Caco-2 (cell line): ENCODE measurements around the gene TP63. TPM values are rescaled to one million over a fixed set of nuclear protein-coding genes. Genes with fewer than 3 reads are reported as not detected.

ENCODE experiments used
- BruUV-seq: library from RNA; stranded (reverse); fragments of 400-500 nt; replicated peaks from 2 replicates; lab custom pipeline; 2021; lab: Mats Ljungman, UMichigan
- CTCF ChIA-PET: fragments of 300-600 bp; sonication (Branson Sonifier 250); formaldehyde crosslinking; loops from one replicate; lab custom pipeline; 2022; ENCODE audit warnings: antibody characterized with exemption; lab: Charles Lee
- POLR2A ChIA-PET: fragments of 300-600 bp; sonication (Branson Sonifier 250); formaldehyde crosslinking; loops from one replicate; lab custom pipeline; 2022; ENCODE audit warnings: antibody characterized with exemption; lab: Charles Lee
- DNase-seq, 2 experiments: peaks; one replicate each; pipeline versions ENCODE4 v3.0.0 to v3.0.0-alpha.2; 2020 to 2022
- H3K27me3 ChIP-seq: replicated peaks from 2 replicates; pipeline ENCODE4 v1.6.0; 2011; ENCODE audit warnings: low read length; ENCODE audit not compliant: control insufficient read depth, insufficient read depth
- H3K36me3 ChIP-seq: 2 replicates; pipeline ENCODE4 v1.5.1; 2011; ENCODE audit warnings: low read length; ENCODE audit not compliant: control insufficient read depth, insufficient read depth
- H3K4me1 ChIP-seq: fragments of 250-450 bp; sonication (Bioruptor Pico); 2 replicates; pipeline ENCODE4 v1.5.1; 2020; ENCODE audit warnings: mild to moderate bottlenecking
- H3K4me3 ChIP-seq: 2 replicates; pipeline ENCODE4 v1.5.1; 2011; ENCODE audit warnings: low read depth, mild to moderate bottlenecking, control low read depth, low read length
- H3K9me3 ChIP-seq: fragments of 250-450 bp; sonication (Bioruptor Pico); 2 replicates; pipeline ENCODE4 v1.5.1; 2020; ENCODE audit warnings: mild to moderate bottlenecking, moderate library complexity
- H3K27ac Mint-ChIP-seq: one replicate; pipeline ENCODE4 v1.8.0; 2022; ENCODE audit warnings: mixed read lengths; ENCODE audit not compliant: unreplicated experiment
- H3K27me3 Mint-ChIP-seq: one replicate; pipeline ENCODE4 v1.8.0; 2022; ENCODE audit warnings: mixed read lengths; ENCODE audit not compliant: insufficient read depth, unreplicated experiment
- H3K36me3 Mint-ChIP-seq: one replicate; pipeline ENCODE4 v1.8.0; 2022; ENCODE audit warnings: mild to moderate bottlenecking, mixed read lengths; ENCODE audit not compliant: insufficient read depth, unreplicated experiment
- H3K4me1 Mint-ChIP-seq: one replicate; pipeline ENCODE4 v1.8.0; 2022; ENCODE audit warnings: low read depth, mixed read lengths; ENCODE audit not compliant: unreplicated experiment
- H3K4me3 Mint-ChIP-seq: one replicate; pipeline ENCODE4 v1.8.0; 2022; ENCODE audit warnings: mild to moderate bottlenecking, moderate library complexity, mixed read lengths; ENCODE audit not compliant: unreplicated experiment
- H3K9me3 Mint-ChIP-seq: one replicate; pipeline ENCODE4 v1.8.0; 2022; ENCODE audit warnings: mixed read lengths; ENCODE audit not compliant: unreplicated experiment
- intact Hi-C: fragments of 100-400 bp; cut with micrococcal nuclease; formaldehyde crosslinking; loops from one replicate; pipeline ENCODE4 v1.10.0; 2022; ENCODE audit not compliant: unreplicated experiment
- total RNA-seq: library from RNA; stranded (reverse); gene quantifications from 2 replicates; pipeline ENCODE4 v1.2.3, GENCODE V29; 2022
- TF ChIP-seq, protein P1 (sequence below), 2 experiments: fragments of 200-600 bp in 1 of 2; IDR thresholded peaks; 1 replicate in 1 of 2; 2 replicates in 1 of 2; pipeline versions ENCODE4 v1.5.1 to v1.8.0; 2011 to 2022; ENCODE audit warnings: antibody characterized with exemption in 1 of 2, control low read depth in 1 of 2, inconsistent platforms in 1 of 2, low read depth in 1 of 2, low read length in 1 of 2, mild to moderate bottlenecking in 1 of 2, moderate library complexity in 1 of 2; ENCODE audit not compliant: insufficient read depth in 1 of 2, severe bottlenecking in 1 of 2, unreplicated experiment in 1 of 2

TP63 gene
- total RNA-seq, 1 experiment from 2014 or later = 1.2 TPM

DNA sequence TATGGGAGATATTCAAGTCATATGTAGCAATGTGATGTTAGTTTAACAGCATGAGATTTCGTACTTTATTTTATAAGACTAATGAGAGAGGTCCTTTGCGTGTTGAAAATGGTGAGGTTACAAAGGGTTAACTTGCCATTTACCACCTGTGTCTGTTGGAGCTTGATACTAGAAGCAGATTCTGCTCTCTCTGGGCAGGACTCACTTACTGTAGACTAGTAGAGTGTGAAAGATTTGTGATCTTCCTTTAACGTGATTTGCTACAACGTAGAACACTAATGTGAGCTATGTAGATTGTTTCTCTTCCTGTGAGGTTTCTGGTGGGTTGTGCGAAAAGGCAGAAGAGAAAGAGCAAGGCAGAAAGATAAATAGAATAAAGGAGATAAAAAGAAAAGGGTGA lies 1.1 kb downstream of the TP63 start:
- no peaks in the 10 kb centered on the region for H3K9me3 ChIP-seq
- intact Hi-C loops = no loop called here
- CTCF ChIA-PET = no interaction called here
- no peaks in the 10 kb centered on the region for H3K9me3 Mint-ChIP-seq
- no peak for DNase-seq
- no peaks in the 10 kb centered on the region for H3K36me3 ChIP-seq
- no peaks in the 10 kb centered on the region for H3K4me1 Mint-ChIP-seq
- no peaks in the 10 kb centered on the region for H3K4me1 ChIP-seq
- no peaks in the 10 kb centered on the region for H3K36me3 Mint-ChIP-seq
- TF ChIP-seq, protein P1, sequence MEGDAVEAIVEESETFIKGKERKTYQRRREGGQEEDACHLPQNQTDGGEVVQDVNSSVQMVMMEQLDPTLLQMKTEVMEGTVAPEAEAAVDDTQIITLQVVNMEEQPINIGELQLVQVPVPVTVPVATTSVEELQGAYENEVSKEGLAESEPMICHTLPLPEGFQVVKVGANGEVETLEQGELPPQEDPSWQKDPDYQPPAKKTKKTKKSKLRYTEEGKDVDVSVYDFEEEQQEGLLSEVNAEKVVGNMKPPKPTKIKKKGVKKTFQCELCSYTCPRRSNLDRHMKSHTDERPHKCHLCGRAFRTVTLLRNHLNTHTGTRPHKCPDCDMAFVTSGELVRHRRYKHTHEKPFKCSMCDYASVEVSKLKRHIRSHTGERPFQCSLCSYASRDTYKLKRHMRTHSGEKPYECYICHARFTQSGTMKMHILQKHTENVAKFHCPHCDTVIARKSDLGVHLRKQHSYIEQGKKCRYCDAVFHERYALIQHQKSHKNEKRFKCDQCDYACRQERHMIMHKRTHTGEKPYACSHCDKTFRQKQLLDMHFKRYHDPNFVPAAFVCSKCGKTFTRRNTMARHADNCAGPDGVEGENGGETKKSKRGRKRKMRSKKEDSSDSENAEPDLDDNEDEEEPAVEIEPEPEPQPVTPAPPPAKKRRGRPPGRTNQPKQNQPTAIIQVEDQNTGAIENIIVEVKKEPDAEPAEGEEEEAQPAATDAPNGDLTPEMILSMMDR (IDR thresholded peaks at IDR 0.05; ENCODE audit: insufficient read depth in 1 of 2, low read depth in 1 of 2, low read length in 1 of 2, severe bottlenecking in 1 of 2, unreplicated experiment in 1 of 2) = no peak
- no peak overlapping the region for H3K27ac Mint-ChIP-seq
- no peak overlapping the region for H3K4me3 ChIP-seq
- POLR2A ChIA-PET = no interaction called here
- BruUV-seq = no TSS peak
- H3K27me3 ChIP-seq = no peaks in the 10 kb centered on the region
- H3K4me3 Mint-ChIP-seq = no peak overlapping the region
- H3K27me3 Mint-ChIP-seq = peaks cover 5% of the 10 kb centered on the region

DNA sequence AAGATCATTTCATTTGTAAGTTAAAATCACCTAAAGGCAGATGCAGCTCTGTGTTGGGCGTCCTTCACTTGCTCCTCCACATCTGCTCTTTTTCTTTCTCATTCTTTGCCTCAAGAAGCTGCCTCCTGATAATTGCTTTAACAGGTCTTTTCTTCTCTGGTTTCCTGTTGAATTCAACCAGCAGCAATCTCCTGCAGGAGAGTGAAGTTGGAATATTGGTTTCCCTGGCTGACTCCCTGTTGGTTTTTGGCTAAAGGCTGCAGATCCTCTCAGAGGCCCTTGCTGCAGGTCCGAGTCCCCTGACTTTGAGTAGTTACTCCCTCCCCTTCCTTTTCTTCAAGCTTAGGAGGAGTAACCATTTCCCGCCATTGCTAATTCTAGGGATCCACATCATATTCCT lies 4.2 kb downstream of the TP63 start:
- Mint-ChIP-seq H3K36me3 (no peaks in the 10 kb centered on the region), H3K4me3 (no peak overlapping the region), H3K4me1 (no peaks in the 10 kb centered on the region), H3K27me3 (peaks cover 8% of the 10 kb centered on the region), H3K27ac (no peak overlapping the region), H3K9me3 (no peaks in the 10 kb centered on the region)
- no TSS peak for BruUV-seq
- no peak for DNase-seq
- intact Hi-C loops = no loop called here
- Histone ChIP-seq H3K4me3 (no peak overlapping the region), H3K27me3 (no peaks in the 10 kb centered on the region), H3K9me3 (no peaks in the 10 kb centered on the region), H3K4me1 (no peaks in the 10 kb centered on the region), H3K36me3 (no peaks in the 10 kb centered on the region)
- POLR2A ChIA-PET = no interaction called here
- CTCF ChIA-PET = no interaction called here
- TF ChIP-seq, protein P1 (IDR thresholded peaks at IDR 0.05; ENCODE audit: insufficient read depth in 1 of 2, low read depth in 1 of 2, low read length in 1 of 2, severe bottlenecking in 1 of 2, unreplicated experiment in 1 of 2) = no peak

DNA sequence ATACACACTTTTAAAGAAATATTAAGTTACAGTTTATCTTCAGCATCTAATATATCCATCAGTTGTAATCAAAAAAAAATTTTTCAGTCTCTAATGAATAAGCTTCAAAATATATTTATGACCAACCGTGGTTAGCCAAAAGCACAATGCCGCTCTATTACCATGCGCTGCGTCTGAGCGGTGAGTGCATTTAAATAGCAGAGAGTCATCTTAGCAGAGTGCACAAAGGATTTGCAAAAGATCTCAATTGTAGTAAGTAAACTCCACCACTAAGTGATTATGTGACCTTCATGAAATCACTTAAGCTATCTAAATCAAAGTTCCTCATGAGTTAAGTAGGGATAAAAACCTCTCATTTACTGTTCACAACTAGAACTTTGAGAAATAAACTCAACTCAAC lies 4.9 kb downstream of the TP63 start:
- POLR2A ChIA-PET = no interaction called here

More for the DNA sequence above, 4.9 kb downstream of the TP63 start:
- DNase-seq = no peak
- Histone ChIP-seq H3K4me1 (no peaks in the 10 kb centered on the region), H3K36me3 (no peaks in the 10 kb centered on the region), H3K4me3 (no peak overlapping the region), H3K27me3 (no peaks in the 10 kb centered on the region), H3K9me3 (no peaks in the 10 kb centered on the region)
- CTCF ChIA-PET = no interaction called here
- peaks cover 11% of the 10 kb centered on the region for H3K27me3 Mint-ChIP-seq
- no peaks in the 10 kb centered on the region for H3K4me1 Mint-ChIP-seq
- no TSS peak for BruUV-seq
- H3K4me3 Mint-ChIP-seq = no peak overlapping the region
- TF ChIP-seq, protein P1 (IDR thresholded peaks at IDR 0.05; ENCODE audit: insufficient read depth in 1 of 2, low read depth in 1 of 2, low read length in 1 of 2, severe bottlenecking in 1 of 2, unreplicated experiment in 1 of 2) = no peak
- no peaks in the 10 kb centered on the region for H3K36me3 Mint-ChIP-seq
- no peak overlapping the region for H3K27ac Mint-ChIP-seq
- no peaks in the 10 kb centered on the region for H3K9me3 Mint-ChIP-seq
- intact Hi-C loops = no loop called here
